Transverse colon (tissue), 4 donors: ENCODE measurements around the gene LPO.

ENCODE experiments used
- EP300 ChIP-seq: sonication (generic); formaldehyde crosslinking; IDR thresholded peaks from one replicate; pipeline ENCODE4 v1.6.1; 2017; ENCODE audit warnings: antibody characterized with exemption, low read depth
- POLR2A ChIP-seq: fragments of 450-650 bp; IDR thresholded peaks from one replicate; pipeline ENCODE4 v1.6.1; 2016; ENCODE audit warnings: antibody characterized with exemption, mild to moderate bottlenecking, moderate library complexity
- POLR2AphosphoS5 ChIP-seq, 3 donors: sonication (generic); formaldehyde crosslinking; IDR thresholded peaks; one replicate each; pipeline ENCODE4 v1.6.1; 2016; ENCODE audit warnings: antibody characterized with exemption in 3 of 3
- TF ChIP-seq, protein P1 (sequence below), 5 experiments: fragments of 200-600 bp in 3 of 5; fragments of 450-650 bp in 2 of 5; sonication (generic) in 3 of 5; IDR thresholded peaks; 1 replicate in 2 of 5; 2 replicates in 3 of 5; pipeline ENCODE4 v1.5.1; 2016 to 2017; ENCODE audit warnings: antibody characterized with exemption in 5 of 5, inconsistent platforms in 3 of 5, mild to moderate bottlenecking in 2 of 5, moderate library complexity in 1 of 5

DNA sequence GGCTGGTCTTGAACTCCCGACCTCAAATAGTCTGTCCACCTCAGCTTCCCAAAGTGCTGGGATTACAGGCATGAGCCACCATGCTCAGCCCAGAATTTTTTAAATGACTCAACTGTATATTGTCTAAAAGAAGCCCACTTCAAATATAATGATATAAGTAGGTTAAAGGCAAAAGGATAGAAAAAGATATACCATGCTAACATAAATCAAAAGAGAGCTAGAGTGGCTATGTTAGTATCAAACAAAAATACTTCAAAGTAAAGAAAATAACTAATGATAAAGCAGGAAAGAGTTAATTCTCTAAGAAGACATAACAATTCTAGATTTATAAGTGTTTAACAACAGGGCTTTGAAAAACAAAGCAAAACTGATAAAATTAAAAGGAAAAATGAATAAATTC, 55.6 kb downstream of the LPO start:
- TF ChIP-seq, protein P1, sequence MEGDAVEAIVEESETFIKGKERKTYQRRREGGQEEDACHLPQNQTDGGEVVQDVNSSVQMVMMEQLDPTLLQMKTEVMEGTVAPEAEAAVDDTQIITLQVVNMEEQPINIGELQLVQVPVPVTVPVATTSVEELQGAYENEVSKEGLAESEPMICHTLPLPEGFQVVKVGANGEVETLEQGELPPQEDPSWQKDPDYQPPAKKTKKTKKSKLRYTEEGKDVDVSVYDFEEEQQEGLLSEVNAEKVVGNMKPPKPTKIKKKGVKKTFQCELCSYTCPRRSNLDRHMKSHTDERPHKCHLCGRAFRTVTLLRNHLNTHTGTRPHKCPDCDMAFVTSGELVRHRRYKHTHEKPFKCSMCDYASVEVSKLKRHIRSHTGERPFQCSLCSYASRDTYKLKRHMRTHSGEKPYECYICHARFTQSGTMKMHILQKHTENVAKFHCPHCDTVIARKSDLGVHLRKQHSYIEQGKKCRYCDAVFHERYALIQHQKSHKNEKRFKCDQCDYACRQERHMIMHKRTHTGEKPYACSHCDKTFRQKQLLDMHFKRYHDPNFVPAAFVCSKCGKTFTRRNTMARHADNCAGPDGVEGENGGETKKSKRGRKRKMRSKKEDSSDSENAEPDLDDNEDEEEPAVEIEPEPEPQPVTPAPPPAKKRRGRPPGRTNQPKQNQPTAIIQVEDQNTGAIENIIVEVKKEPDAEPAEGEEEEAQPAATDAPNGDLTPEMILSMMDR (IDR thresholded peaks at IDR 0.05), result no peak
- TF ChIP-seq POLR2AphosphoS5 (IDR thresholded peaks at IDR 0.05) (no peak), EP300 (no peak), POLR2A (no peak)
